Activated B cell treated with CpG ODN at 0.5 μM for 24 hours (primary cell): ENCODE results near the gene TMIGD1. TPM values are rescaled to one million over a fixed set of nuclear protein-coding genes. Genes with fewer than 3 reads are reported as not detected.
"Not testable (repeated sequence)": the region's sequence is repeated elsewhere in the genome, so short reads cannot be mapped to it uniquely, and the experiment has no call there.

Experiments used
- ATAC-seq: fragments of 200-7000 bp; cut with Tn5 transposase; one replicate; pipeline ENCODE4 v1.10.0; 2021; ENCODE audit warnings: low read depth, mild to moderate bottlenecking, moderate library complexity
- CTCF ChIA-PET: fragments of 350-600 bp; sonication (Branson Sonifier 250); formaldehyde crosslinking; loops from one replicate; lab custom pipeline; 2021; ENCODE audit warnings: antibody characterized with exemption; lab: Charles Lee
- POLR2A ChIA-PET: fragments of 350-600 bp; sonication (Branson Sonifier 250); formaldehyde crosslinking; loops from one replicate; lab custom pipeline; 2021; ENCODE audit warnings: antibody characterized with exemption; lab: Charles Lee
- DNase-seq: peaks from one replicate; pipeline ENCODE4 v3.0.0; 2022
- H3K27ac Mint-ChIP-seq: one replicate; pipeline ENCODE4 v1.8.0; 2020; ENCODE audit warnings: mixed read lengths
- H3K27me3 Mint-ChIP-seq: one replicate; pipeline ENCODE4 v1.8.0; 2021; ENCODE audit warnings: mixed read lengths
- H3K36me3 Mint-ChIP-seq: one replicate; pipeline ENCODE4 v1.8.0; 2021; ENCODE audit warnings: low read depth, mixed read lengths
- H3K4me1 Mint-ChIP-seq: one replicate; pipeline ENCODE4 v1.8.0; 2021; ENCODE audit warnings: mixed read lengths
- H3K4me3 Mint-ChIP-seq: one replicate; pipeline ENCODE4 v1.8.0; 2020; ENCODE audit warnings: mild to moderate bottlenecking, mixed read lengths
- H3K9me3 Mint-ChIP-seq: one replicate; pipeline ENCODE4 v1.8.0; 2020; ENCODE audit warnings: mixed read lengths
- CTCF ChIP-seq: fragments of 200-600 bp; IDR thresholded peaks from one replicate; pipeline ENCODE4 v1.8.0; 2022; ENCODE audit warnings: antibody characterized with exemption, mild to moderate bottlenecking
- intact Hi-C: fragments of 100-400 bp; cut with micrococcal nuclease; formaldehyde crosslinking; loops from one replicate; pipeline ENCODE4 v1.15.1; 2024
- total RNA-seq: library from RNA; stranded (reverse); gene quantifications from 2 replicates; pipeline ENCODE4 v1.2.3, GENCODE V29; 2022

TMIGD1 gene
- total RNA-seq, 1 donor from 2014 or later = not detected

- no peak for ATAC-seq
- no peaks in the 10 kb centered on the region for H3K9me3 Mint-ChIP-seq
- no peak overlapping the region for H3K4me3 Mint-ChIP-seq
- CTCF ChIA-PET = interaction anchor here (1.2 to 2.0 kb wide), 3 partner anchors 9 to 249 kb away, joined by 4 to 7 read pairs (median 6); no protein-coding TSS in a partner anchor
- H3K36me3 Mint-ChIP-seq = no peaks in the 10 kb centered on the region
- no peaks in the 10 kb centered on the region for H3K4me1 Mint-ChIP-seq
- no peak for TF ChIP-seq CTCF
- no peak for DNase-seq
- POLR2A ChIA-PET = no interaction called here
- no peaks in the 10 kb centered on the region for H3K27me3 Mint-ChIP-seq
- no peak overlapping the region for H3K27ac Mint-ChIP-seq
- intact Hi-C loops = no loop called here
Measured at GRCh38 chr17:30345527-30346075, 11.7 kb upstream of the TMIGD1 start.

GRCh38 chr17:30345089-30345433 is 11.2 kb upstream of the TMIGD1 start:
- POLR2A ChIA-PET = no interaction called here
- H3K9me3 Mint-ChIP-seq = no peaks in the 10 kb centered on the region
- peaks cover 3% of the 10 kb centered on the region for H3K4me1 Mint-ChIP-seq
- intact Hi-C loops = no loop called here
- H3K4me3 Mint-ChIP-seq = no peak overlapping the region
- no peak for TF ChIP-seq CTCF
- peaks cover 2% of the 10 kb centered on the region for H3K27me3 Mint-ChIP-seq
- H3K36me3 Mint-ChIP-seq = no peaks in the 10 kb centered on the region
- no peak for ATAC-seq
- no peak for DNase-seq
- H3K27ac Mint-ChIP-seq = no peak overlapping the region
- CTCF ChIA-PET = interaction anchor here (1.2 to 2.0 kb wide), 3 partner anchors 8 to 249 kb away, joined by 4 to 7 read pairs (median 6); no protein-coding TSS in a partner anchor

GRCh38 chr17:30344283-30345088 is 10.6 kb upstream of the TMIGD1 start:
- no peak overlapping the region for H3K27ac Mint-ChIP-seq
- no peaks in the 10 kb centered on the region for H3K9me3 Mint-ChIP-seq
- H3K36me3 Mint-ChIP-seq = no peaks in the 10 kb centered on the region
- ChIA-PET POLR2A (no interaction called here), CTCF (interaction anchor here (1.2 to 2.0 kb wide), 3 partner anchors 8 to 248 kb away, joined by 4 to 7 read pairs (median 6); no protein-coding TSS in a partner anchor)
- peaks cover 2% of the 10 kb centered on the region for H3K27me3 Mint-ChIP-seq
- no peak for TF ChIP-seq CTCF
- H3K4me1 Mint-ChIP-seq = peaks cover 6% of the 10 kb centered on the region
- intact Hi-C loops = loop anchor here (5.0 kb wide), 3 partner anchors 33 to 873 kb away; partner anchors contain the start of gene CPD
- no peak overlapping the region for H3K4me3 Mint-ChIP-seq
- no peak for DNase-seq
- no peak for ATAC-seq

GRCh38 chr17:30343796-30344195 is 9.9 kb upstream of the TMIGD1 start:
- DNase-seq = no peak
- ChIA-PET POLR2A (no interaction called here), CTCF (interaction anchor here (11.3 kb wide), 1 partner anchor 239 kb away, joined by 172 read pairs; no protein-coding TSS in a partner anchor)
- H3K4me1 Mint-ChIP-seq = peaks cover 6% of the 10 kb centered on the region
- H3K27ac Mint-ChIP-seq = no peak overlapping the region
- no peaks in the 10 kb centered on the region for H3K36me3 Mint-ChIP-seq
- H3K4me3 Mint-ChIP-seq = no peak overlapping the region
- ATAC-seq = no peak
- intact Hi-C loops = loop anchor here (5.0 kb wide), 3 partner anchors 34 to 874 kb away; partner anchors contain the start of gene CPD
- no peaks in the 10 kb centered on the region for H3K9me3 Mint-ChIP-seq
- no peak for TF ChIP-seq CTCF
- H3K27me3 Mint-ChIP-seq = peaks cover 2% of the 10 kb centered on the region

- H3K36me3 Mint-ChIP-seq, H3K4me3 Mint-ChIP-seq, H3K9me3 Mint-ChIP-seq, DNase-seq, H3K4me1 Mint-ChIP-seq, ATAC-seq, H3K27me3 Mint-ChIP-seq, H3K27ac Mint-ChIP-seq, POLR2A ChIA-PET: not testable (repeated sequence)
- intact Hi-C loops = loop anchor here (5.0 kb wide), 3 partner anchors 34 to 874 kb away; partner anchors contain the start of gene CPD
- CTCF ChIA-PET = interaction anchor here (11.3 kb wide), 1 partner anchor 238 kb away, joined by 172 read pairs; no protein-coding TSS in a partner anchor
Measured at GRCh38 chr17:30343244-30343643, 9.4 kb upstream of the TMIGD1 start.
